GM18873 (cell line): ENCODE measurements around the gene RASGRP3.

Experiments used
- ATAC-seq: cut with Tn5 transposase; IDR thresholded peaks from one replicate; pipeline ENCODE4 v1.9.1; 2021; ENCODE audit warnings: mild to moderate bottlenecking, moderate library complexity, moderate number of reproducible peaks; ENCODE audit not compliant: unreplicated experiment, low FRiP score

Gene RASGRP3

DNA sequence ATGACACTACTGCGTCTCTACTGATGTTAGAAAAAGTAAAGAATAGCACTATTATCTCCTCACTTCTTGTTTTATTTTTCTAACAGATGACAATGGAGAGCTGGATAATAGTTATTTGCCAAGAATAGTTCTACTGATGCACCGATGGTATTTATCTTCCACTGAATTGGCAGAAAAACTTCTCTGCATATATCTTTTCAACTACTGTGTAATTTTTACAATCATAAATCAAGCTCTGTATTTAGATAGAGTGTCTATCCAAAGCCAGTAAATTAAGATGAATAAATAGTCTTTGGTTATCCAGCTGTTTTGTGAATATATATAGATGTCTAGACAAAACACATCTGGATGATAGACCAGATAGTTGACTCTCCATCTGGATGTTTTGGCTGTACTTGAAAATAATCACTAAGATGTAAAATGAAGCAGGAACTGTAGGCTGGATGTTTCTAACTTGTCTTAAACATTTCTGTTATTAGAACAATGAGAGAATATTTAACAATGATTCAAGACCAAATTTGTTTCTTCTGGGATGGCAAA, 40.1 kb downstream of the RASGRP3 start:
- ATAC-seq, result no peak

GRCh38 chr2:33518200-33518599, 41.8 kb downstream of the RASGRP3 start:
- no peak for ATAC-seq

- no peak for ATAC-seq
Observed at GRCh38 chr2:33518929-33519328, 42.5 kb downstream of the RASGRP3 start.

GRCh38 chr2:33521791-33522281, 45.4 kb downstream of the RASGRP3 start:
- no peak for ATAC-seq

GRCh38 chr2:33522576-33522975, 46.1 kb downstream of the RASGRP3 start:
- ATAC-seq, result no peak

GRCh38 chr2:33525666-33526065, 49.2 kb downstream of the RASGRP3 start:
- ATAC-seq, result no peak

DNA sequence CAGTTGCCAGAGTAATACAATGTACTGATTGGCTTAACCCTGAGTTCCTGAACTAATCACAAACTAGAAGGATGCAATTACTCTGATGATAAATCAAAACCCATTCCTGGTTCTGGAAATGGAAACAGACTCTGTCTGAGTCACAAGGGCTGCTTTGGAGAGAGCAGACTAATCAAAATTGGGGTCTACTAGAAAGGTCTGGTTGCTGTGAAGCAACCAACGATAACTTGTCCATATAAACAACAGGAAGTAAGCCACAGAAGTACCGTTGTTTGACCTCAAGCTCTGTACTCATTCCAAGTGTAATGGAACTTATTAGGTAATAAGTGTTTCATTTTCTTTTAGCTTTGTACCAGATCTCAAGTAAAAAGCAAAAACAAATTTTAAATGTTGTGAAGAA, 49.7 kb downstream of the RASGRP3 start:
- ATAC-seq, result no peak

GRCh38 chr2:33526921-33527320, 50.5 kb downstream of the RASGRP3 start:
- ATAC-seq, result no peak

DNA sequence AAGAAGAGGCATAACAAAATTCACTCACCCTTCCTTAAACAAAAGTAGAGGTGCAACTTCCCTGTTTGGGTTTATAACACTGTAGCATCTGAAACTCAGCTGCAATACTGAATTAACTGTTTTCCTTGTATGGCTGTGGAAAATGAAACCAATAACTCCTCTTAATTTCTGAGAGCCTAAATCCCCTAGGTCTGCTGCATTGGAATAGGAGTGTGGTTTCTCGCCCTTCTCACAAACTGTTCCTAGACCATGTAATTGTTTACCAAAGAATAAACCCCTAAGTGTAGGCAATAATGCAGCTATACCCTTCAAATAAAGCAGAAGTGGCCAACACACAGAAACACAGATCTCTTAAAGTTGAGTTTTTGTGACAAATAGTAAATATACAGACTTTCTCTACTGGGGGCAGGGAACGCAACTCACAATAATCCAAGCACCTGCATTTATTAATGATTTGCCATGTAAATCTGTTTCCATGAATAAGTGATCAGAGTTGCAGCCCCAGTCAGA, 52.0 kb downstream of the RASGRP3 start:
- no peak for ATAC-seq

DNA sequence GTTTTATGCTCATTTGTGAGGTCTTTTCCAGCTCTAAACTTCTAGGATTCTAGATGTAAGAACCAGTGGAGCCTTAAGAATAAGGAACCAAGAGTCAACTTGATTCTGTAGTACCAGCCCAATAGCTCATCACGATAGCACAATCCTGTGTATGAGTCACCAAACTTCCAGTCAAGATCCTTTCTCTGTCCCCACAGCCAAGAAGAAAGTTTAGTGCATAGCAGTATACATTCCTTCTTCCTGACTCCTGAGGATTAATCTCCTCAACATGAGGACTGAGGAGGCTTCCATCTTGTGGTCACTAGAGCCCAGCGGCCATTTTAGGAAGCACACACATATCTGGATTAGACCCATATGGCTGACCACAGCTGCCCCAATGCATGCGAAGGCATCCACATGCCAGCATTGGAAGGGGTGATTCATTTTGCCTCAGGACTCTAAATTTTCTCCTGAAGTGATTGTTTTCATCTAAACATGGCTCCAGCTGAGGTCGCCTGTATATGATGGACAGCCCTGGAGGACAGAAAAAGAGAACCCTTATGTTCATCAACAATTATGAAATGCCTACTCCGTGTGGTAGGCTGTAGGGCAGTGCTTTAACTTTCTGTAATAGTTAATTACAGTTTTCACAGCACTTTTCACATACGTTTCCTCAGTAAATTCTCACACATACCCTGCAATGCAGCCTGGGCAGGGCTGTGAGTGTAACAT, 53.5 kb downstream of the RASGRP3 start:
- no peak for ATAC-seq

DNA sequence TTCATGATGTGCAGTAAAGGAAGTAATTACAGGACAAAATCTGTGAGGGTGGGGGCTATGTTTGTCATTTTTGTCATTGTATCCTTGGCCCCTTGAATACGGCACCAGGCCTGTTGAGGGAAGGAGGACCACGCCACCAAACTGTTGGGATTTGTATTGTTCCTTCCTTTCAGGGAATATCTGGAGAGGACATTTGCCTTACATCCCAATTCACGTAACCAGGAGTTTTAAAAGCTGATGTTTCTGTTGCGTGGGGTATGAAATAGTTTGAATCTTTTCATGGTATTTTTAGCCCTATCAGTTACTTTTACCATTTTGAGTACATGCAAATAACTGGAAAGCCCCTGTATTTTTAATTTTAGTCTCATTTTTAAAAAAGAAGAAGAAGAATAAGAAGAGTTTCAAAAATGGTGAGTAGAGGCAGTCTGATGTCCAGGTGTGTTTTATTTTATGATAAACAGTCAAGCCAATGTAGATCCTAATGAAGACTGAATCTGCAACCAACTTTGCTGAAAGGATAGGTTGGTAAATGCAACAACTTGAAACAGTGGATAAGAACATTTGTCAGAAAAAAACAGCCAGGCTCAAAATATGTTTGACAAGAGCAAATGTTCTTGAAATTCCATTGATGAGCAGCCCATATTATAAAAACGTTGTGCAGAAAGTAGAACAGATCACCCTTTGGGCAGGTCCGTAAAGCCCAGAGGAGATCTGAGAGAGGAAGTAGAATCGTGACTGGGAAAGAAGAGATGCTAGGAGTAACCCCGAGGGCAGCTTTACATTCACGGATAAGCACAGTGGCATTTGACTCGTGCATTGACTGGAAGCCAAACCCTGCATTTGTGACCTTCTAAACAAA, 54.5 kb downstream of the RASGRP3 start:
- ATAC-seq, result no peak

- ATAC-seq, result no peak
Observed at GRCh38 chr2:33531549-33532059, 55.2 kb downstream of the RASGRP3 start.

DNA sequence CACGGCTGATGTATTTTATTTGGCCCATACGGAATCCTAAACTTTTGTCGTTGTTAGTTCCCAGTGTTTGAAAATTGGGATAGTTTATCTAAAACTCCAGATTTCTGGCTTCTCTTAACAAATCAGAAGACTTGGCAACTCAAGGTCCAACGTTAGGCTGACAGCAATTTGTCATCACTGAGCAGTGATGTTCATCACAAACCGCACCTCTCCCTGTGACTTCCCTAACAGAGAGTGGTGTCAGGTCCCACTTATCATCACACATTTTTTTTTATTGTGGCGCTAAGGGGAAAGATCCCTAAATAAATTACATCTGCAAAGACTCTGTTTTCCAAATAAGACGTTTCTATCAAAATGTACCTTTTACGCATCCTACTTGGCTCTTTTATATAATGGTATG, 55.7 kb downstream of the RASGRP3 start:
- no peak for ATAC-seq

- ATAC-seq, result no peak
Observed at GRCh38 chr2:33532966-33533365, 56.5 kb downstream of the RASGRP3 start.

GRCh38 chr2:33535421-33535820, 59.0 kb downstream of the RASGRP3 start:
- ATAC-seq, result no peak

DNA sequence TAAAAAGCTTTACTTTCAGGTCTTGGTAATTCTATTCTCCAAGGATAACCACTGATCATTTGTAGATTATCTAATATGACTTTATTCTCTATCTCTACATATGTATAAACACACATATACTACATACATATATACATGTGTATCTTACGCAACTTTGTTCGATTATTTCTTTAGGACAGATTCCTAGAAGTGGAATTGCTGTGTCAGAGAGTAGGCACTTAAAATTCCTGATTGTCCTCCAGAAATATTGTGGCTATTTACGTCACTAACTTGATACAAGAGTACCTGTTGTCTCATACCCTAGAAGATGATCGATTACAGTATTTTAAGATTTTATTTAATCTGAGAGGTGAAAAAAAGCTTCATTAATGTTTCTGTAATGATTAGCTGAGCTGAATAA, 64.8 kb downstream of the RASGRP3 start:
- no peak for ATAC-seq

- ATAC-seq, result no peak
Observed at GRCh38 chr2:33550206-33550605, 73.8 kb downstream of the RASGRP3 start.

DNA sequence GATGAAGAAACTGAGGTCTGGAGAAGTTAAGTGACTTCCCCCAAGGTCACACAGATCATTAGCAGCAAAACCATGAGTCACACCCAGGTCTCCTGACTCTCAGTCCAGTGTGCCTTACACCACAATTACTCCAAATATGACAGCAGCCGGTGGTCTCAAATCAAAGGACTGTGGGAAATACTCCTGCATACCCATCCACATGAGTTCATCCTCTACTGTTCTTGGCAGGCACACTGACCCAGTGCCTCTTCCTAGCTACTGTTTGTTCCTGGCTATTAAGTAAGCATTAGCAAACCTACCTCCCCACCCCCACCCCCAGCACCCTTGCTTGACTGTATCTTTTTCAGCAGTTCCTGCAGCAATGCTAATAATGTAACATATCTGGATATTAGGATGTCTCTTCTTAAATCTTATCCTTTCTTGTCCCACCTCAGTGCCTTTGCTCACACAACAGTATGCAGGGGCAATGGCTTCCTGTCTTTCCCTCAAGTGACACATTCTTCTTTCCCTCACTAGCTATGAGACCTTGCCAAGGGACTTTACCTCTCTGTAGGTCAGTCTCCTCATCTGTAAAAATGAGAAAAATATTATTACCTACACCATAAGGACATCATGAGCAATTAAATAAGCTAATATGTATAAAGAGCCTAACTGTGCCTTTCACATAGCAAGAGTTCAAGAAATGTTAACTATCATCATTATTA, 76.5 kb downstream of the RASGRP3 start:
- ATAC-seq, result no peak

- no peak for ATAC-seq
Observed at GRCh38 chr2:33555681-33556080, 79.2 kb downstream of the RASGRP3 start.

GRCh38 chr2:33559328-33559727, 82.9 kb downstream of the RASGRP3 start:
- ATAC-seq, result no peak
